HG02973 (cell line): ENCODE results near the gene PRKD2.

ENCODE experiments used
- ATAC-seq: cut with Tn5 transposase; IDR thresholded peaks from one replicate; pipeline ENCODE4 v1.9.1; 2021; ENCODE audit warnings: moderate library complexity; ENCODE audit not compliant: unreplicated experiment

Gene PRKD2

GRCh38 chr19:46665072-46665471 is 51.8 kb downstream of the PRKD2 start:
- no peak for ATAC-seq

GRCh38 chr19:46661735-46662592 is 55.0 kb downstream of the PRKD2 start:
- no peak for ATAC-seq

- ATAC-seq: peak; percentile 82
Measured at GRCh38 chr19:46661020-46661731, 55.7 kb downstream of the PRKD2 start, which contains the start of gene DACT3. Gene DACT3, minus strand, starts transcription at chr19:46661182. Its CDS starts 118 bp downstream, at chr19:46661064.

GRCh38 chr19:46660551-46661019 is 56.3 kb downstream of the PRKD2 start:
- ATAC-seq: no peak

- no peak for ATAC-seq
Measured at GRCh38 chr19:46660008-46660517, 56.9 kb downstream of the PRKD2 start.

GRCh38 chr19:46659151-46660007 is 57.5 kb downstream of the PRKD2 start:
- no peak for ATAC-seq

GRCh38 chr19:46656541-46656940 is 60.4 kb downstream of the PRKD2 start:
- ATAC-seq: no peak

- ATAC-seq: no peak
Measured at GRCh38 chr19:46654621-46655152, 62.2 kb downstream of the PRKD2 start.

GRCh38 chr19:46650445-46650844 is 66.5 kb downstream of the PRKD2 start:
- no peak for ATAC-seq

GRCh38 chr19:46648961-46649960 is 67.7 kb downstream of the PRKD2 start:
- no peak for ATAC-seq

- no peak for ATAC-seq
Measured at GRCh38 chr19:46648060-46648960, 68.6 kb downstream of the PRKD2 start.

- no peak for ATAC-seq
Measured at GRCh38 chr19:46646402-46646801, 70.5 kb downstream of the PRKD2 start.

- ATAC-seq: no peak
Measured at GRCh38 chr19:46644720-46645119, 72.2 kb downstream of the PRKD2 start.

- ATAC-seq: no peak
Measured at GRCh38 chr19:46640656-46641055, 76.3 kb downstream of the PRKD2 start.

- ATAC-seq: no peak
Measured at GRCh38 chr19:46639358-46640182, 77.3 kb downstream of the PRKD2 start.

GRCh38 chr19:46637224-46637623 is 79.7 kb downstream of the PRKD2 start:
- ATAC-seq: no peak
